NCI-H226 (cell line): Measurements from ENCODE around the gene FAM118A.
"Not testable (repeated sequence)": the region's sequence is repeated elsewhere in the genome, so short reads cannot be mapped to it uniquely, and the experiment has no call there.

Experiments used
- DNase-seq: peaks from one replicate; pipeline ENCODE4 v3.0.0-alpha.2; 2015

FAM118A gene

DNA sequence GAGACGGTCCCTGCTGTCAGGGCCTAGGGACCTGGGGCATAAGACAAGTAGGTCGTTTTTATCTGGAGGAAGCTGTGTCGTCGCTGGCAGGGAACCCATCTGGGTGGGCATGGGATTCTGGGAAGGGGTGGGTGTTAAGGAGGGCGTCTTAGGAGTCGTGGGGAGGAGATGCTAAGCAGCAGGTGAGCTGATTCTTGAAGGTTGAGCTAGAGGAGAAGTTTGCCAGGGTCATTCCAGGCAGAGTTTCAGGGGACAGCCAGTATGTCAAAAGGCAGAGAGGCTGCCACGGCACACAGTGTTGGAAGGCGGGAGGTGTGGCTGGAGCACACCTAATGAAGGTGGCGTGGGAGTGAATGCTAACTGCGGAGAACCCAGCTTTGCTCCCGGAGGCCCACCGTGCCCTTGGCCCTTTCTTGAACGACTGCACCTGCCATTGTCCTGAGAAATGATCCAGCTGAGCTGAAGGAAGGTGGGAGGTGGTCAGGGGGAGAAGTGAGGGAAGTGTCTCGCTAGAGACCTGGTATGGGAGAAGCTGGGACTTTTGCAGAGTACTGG lies 1.3 kb downstream of the FAM118A start:
- DNase-seq = no peak

DNA sequence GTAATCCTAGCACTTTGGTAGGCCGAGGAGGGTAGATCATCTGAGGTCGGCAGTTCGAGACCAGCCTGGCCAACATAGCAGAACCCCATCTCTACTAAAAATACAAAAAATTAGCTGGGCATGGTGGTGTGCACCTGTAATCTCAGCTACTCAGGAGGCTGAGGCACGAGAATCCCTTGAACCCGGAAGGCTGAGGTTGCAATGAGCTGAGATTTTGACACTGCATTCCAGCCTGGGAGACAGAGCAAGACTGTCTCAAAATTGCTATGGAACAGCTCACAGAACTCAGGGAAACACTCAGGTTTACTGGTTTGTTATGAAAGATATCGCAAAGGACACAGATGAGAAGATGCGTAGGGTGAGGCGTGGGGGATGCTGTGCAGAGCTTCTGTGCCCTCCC lies 2.7 kb downstream of the FAM118A start:
- DNase-seq = no peak

DNA sequence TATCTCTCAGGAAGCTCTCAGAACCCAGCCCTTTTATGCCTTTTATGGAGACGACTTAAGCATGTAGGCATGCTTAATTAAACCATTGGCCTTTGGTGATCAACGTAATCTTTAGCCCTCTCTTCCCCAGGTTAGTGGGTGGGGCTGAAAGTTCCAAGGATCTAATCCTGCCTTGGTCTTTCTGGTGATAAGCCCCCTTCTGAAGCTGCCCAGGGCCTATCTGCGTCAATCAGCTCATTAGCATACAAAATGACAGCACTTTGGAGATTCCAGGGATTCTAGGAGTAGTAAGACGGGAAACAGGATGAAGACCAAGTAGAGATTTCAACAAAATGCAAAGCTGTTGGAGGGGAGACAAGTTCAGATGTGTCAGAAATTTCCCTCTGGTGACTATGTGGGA lies 3.1 kb downstream of the FAM118A start:
- DNase-seq = no peak

DNA sequence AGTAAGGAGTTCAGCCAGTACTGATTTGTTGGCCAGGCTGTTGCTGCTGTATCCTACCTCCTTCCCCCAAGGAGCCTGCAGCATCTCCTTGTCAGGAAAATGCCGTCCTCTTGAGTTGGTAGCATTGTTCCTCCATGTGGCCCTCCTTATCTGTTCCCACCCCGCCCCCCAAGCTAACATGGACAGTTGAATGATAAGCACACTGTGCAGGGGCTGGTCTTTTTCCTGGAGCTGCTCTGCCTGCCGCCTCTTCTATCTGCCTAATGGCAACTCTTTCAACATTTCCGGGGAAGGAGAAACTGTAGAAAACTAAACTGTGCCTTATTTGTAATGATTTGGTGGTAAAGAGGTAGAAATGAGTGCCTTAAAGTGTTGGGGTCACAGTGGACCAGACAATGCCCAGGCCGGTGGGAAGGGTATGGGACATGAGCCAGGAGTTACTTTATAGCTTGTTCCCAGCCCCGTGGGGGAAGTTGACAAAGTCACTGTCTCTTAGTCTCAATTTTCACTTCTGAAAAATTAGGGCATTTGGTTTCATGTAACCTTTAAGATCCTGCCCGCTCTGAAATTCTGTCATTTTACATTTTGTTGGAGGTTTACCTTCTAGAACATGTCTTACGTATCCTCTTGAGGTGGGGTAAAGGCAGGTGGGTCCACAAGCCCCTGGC lies 4.5 kb downstream of the FAM118A start:
- no peak for DNase-seq

DNA sequence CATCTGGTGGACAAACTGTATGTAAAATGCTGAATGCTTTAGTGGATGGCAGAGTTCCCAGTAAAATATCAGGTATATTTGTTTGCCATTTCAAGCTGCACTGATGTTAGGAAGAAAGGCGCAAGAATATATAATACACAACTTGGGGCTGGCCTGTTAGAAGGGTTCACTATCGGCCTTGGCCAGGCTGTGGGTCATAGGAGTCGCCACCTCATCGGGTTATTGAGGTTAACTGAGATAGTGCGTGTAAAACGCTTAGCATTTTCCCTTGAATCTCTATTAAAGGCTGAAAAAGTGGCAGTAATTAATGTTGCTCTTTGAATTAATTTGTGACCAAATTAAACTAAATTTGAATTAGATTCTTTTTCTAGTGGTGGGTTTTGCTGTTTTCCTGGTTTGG lies 5.1 kb downstream of the FAM118A start:
- no peak for DNase-seq

DNA sequence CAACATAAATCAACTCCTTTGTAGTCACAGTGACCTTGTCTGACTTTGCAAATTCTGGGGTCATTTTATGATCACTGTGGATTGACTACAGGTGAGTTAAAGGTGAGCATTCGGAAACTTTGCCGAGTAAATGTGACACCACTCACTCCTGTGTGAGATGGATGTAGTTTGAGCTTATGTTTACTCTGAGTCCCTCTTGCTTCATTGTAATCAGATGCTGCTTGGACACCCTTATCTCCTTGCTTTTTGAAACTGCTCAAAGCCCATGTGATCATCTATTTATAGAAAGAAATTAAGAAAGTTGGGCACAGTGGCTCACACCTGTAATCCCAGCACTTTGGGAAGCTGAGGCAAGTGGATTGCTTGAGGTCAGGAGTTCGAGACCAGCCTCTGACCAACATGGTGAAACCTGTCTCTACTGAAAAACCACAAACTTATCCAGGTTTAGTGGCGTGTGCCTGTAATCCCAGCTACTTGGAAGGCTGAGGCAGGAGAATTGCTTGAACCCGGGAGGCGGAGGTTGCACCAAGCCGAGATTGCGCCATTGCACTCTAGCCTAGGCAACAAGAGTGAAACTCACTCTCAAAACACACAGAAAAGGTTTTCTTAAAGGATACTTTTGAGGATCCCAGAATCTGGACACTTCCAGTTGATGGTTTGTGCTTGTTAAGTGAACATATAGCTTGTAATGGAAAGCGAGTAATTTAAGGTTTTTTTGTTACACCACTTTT lies 7.2 kb downstream of the FAM118A start:
- DNase-seq = no peak

DNA sequence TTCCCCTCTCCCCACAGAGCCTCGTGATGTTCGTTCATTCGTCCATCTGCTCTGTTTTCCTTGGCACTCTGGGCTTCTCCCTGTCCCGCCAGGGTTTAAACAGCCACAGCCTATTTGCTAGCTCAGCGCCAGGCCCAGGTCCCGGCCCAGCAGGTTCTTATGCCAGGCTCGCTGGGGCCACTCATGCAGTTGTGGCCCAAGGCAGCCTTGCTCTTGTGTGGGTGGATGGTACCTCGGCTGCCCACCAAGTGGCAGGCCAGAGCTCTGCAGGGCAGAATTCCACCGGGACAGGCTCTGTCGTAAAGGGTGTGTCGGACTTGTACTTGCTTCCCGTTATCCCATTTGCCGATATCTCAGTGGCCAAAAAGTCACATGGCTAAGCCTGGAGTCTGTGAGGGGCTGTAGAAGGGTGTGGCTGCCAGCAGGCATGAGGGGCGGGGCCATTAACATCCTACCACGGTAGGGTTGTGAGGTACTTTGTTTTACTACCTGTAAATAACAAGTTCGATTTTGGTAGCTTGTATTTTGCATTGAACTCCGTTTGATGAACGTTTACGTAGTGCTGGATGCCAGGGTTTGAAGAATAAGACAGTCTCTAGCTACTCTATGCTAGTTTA lies 7.9 kb downstream of the FAM118A start:
- no peak for DNase-seq

DNA sequence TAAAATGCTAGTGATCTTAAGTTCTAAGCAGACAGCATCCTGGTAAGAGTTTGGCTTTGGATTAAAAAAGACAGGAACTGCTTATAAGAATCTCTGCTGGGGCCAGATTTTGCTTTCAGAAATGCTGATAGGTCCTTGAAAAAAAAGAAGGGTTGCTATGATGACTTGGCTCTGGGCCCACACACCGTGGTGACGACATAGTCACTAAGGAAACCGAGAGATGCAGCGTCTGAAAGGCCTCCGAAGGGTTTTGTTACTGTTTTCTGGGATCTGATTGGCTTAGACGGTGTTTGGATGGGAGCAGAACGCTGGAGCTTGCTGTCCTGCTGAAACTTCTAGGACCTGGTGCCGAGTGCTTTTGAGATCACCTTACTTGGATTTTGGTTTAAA lies 8.4 kb downstream of the FAM118A start:
- DNase-seq = no peak

DNA sequence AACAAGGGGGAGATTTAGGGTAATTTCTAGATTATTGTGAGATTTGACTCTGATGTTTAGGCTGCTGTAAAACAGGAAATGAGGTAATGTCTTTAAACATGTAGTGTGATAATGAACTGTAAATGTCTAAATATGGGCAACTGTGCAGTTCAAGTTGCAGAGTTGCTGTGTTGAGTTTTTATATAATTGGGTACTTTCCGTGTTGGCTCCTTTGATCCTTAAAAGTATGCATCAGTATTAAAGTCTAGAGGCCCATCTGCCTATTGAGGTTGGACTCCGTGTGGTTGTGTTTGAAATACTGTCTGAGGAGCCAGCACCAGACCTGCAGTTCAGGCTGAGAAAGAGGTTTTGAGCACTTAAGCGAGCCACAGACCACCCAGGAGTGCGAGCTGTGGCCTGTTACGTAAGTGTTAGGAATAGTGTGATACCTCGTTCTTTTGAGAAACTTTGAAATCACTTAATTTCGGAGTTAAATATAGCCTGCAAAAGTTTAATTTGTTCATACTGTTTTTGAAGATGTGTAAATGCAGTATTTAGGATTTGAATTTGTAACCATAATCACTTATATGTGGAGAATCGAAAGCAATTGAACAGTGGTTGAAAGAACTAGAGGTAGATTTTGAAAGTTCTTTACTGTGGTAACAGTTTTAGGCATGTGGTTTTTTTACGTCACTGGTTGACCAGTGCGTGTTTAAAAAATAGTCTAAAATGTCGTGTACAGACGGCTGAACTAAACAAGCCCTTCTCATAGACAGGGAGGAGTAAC lies 9.0 kb downstream of the FAM118A start:
- no peak for DNase-seq

DNA sequence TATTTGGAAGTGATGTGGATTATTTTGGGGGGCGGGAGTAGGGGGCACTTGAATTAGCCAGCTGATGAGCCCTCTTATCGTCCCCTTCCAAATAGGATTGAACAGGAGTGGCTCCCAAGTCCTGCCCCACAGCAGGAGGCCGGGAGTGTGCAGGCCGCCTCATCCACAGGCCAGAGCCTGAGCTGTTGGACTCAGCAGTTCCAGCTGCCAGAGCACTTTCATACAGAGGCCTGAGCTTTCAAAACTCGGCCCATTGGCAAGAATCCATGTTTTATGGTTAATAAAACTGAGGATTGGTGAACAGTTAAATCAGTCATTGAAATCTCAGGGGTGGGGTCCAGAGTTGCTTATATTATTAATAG lies 9.6 kb downstream of the FAM118A start:
- DNase-seq = no peak

DNA sequence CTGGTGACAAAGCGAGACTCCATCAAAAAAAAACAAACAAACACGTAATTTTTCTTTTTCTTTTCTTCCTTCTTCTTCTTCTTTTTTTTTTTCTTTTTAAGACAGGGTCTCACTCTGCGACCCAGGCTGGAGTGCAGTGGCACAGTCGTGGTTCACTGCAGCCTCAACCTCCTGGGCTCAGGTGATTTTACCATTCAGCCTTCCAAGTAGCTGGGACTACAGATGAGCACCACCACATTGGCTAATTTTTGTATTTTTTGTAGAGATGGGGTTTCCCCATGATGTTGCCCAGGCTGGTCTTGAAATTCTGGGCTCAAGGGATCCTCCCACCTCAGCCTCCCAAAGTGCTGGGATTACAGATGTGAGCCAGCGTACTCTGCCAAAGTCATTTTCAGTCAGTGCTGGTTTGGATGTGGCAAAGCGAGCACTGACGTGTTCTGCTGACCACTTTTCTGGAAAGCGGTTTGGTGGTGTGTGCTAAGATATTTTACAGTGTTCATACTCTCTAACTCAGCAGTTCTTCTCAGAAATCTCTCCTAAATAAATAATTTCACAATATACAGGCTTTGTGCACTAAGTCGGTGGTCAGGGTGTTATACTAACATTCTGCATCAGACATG lies 10.7 kb downstream of the FAM118A start:
- no peak for DNase-seq

DNA sequence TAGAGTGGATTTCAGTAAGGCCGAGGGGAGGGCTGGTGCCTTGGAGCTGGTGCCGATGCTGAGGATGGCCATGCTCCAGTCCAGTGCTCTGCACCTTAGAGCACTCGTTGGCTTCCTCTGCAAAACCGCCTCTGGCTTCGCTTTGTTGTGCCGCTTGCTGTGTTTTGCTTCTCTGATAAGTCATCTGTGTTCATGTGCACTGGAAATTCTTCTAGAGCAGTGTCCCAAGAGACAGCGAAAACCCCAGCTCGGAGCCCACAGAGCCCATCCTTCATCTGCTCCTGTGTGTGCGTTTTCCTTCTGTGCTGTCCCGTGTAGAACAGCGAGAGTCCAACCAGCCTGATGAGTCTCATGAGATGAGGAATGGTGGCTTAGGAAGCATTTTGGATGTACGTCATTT lies 12.1 kb downstream of the FAM118A start:
- no peak for DNase-seq

DNA sequence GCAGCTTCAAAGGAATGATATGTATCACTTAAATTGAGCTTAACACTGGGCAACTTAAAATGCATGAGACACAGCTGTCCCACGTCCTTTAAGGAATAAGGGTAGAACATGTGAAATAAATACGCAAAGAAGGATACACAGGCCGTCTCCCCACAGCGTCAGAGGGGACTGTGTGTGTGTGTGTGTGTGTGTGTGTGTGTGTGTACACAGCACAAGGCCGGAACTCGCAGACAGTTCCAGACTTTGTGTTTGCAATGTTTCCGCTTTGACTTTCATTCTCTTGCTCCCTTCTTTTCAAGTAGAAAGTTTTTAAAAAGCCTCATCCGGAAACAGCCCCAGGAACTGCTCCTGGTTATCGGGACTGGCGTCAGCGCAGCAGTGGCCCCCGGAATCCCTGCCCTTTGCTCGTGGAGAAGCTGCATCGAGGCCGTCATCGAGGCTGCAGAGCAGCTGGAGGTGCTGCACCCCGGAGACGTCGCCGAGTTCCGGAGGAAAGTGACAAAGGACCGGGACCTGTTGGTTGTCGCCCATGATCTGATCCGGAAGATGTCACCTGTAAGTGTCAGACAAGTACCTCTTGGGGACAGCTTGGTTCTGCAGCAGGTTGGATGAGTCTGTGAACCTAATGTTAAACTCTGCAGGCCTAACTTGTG lies 13.3 kb downstream of the FAM118A start:
- DNase-seq = no peak

DNA sequence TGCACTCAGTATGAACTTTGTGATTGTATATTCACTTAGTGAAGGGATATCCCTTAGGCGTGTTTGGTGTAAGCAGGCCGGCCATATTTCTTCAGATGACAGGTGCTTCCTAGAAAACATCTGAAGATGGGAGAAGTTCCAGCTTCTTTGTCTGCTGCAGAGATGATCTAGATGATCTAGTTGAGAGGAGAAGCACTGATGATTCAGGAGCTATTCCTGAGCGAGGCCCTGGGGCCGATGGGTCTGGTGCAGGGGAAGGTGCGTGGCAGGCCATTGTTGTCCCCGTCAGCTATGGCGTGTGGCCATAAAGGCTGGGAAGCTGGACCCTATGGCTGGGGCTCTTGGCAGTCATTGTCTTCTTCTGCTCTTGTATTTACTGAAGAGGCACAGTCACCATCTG lies 14.0 kb downstream of the FAM118A start:
- no peak for DNase-seq

DNA sequence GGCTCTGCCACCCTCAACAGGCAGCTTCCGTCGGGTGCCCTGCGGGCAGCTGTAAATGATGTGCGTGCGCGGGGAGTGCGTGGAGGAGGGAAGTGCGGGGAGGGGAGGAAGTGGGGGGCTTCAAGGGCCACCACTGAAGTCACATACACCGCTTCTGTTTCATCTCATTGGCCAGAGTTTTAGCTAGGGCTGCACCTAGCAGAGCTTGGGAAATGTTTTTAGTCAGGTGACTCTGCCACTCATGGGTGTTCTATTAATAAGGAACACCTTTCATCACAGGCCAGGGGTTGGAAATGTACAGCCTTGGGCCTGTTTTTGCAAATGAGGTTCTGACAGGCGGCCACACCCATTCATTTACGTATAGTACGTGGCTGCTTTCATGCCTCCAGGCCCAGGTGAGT lies 14.6 kb downstream of the FAM118A start:
- no peak for DNase-seq

DNA sequence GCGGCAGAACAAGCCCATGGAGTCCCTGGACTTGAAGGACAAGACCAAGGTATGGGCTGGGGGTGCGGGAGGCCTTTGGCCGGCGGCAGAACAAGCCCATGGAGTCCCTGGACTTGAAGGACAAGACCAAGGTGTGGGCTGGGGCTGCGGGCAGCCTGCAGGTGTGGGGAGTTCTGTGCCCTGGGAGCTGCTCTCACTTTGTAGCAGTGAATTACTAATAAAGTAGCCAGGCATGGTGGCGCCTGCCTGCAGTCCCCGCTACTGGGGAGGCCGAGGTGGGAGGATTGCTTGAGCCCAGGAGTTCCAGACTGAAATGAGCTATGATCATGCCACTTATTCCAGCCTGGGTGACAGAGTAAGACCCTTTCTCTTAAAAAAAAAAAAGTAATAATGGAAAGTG lies 18.5 kb downstream of the FAM118A start:
- DNase-seq = not testable (repeated sequence)

DNA sequence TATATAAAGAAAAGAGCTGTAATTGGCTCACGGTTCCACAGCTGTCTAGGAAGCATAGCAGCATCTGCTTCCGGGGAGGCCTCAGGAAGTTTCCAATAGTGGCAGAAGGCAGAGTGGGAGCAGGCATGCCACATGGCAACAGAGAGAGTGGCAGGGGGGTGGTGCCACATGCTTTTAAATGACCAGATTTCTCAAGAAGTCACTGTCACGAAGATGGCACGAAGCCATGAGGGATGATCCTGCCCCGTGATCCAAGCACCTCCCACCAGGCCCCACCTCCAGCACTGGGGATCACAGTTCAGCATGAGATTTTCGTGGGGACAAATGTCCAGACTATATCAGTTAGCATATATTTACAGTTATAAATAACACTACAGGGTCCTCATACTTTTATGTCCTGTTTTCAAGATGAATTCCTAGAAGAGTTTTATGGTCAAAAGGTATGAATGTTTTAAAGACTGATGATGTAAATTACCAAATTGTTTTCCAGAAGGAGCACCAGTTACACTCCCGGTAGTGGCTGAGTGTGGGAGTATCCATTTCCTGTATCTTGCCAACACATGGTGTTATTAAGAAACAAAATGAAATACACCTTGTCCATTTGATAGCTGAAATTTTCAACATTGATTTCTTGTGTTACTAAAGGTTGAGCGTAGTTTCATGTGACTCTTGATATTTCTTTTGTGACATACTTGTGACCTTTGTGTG lies 19.2 kb downstream of the FAM118A start:
- no peak for DNase-seq

DNA sequence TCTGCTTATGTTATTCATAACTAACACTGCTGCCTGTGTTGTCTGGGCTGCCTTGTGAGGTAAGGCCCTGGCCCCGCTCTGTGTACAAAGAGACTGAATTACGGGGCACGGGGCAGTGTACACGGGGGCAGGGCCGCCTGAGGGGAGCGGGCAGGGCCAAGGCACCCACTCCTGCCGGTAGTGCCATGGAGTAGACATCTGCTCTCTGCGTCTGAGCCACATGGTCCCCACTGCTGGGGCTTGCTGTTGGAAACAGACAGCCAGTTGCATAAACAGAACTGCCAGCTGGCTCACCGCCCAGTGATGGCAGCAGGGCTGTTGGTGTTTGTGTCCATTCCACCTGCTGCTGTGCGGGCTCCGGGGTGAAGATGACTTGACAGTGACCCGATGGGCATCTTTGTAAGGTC lies 19.8 kb downstream of the FAM118A start:
- DNase-seq = no peak

DNA sequence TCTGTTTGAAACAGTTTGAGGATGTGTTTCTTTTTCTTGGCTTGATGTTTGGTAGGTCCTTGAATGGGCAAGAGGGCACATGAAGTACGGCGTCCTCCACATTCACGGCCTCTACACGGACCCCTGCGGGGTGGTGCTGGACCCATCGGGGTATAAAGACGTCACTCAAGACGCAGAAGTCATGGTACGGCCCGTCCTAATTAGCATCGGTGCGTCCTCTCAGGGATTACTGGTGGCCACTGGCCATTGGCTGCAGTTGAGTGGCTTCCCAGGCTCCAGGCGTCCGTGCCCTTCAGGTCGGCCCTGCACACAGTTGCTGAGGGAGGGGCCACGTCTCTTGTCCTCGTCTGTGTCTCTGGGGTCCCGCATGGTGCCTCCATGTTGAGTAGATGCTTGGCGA lies 20.8 kb downstream of the FAM118A start:
- DNase-seq = no peak

DNA sequence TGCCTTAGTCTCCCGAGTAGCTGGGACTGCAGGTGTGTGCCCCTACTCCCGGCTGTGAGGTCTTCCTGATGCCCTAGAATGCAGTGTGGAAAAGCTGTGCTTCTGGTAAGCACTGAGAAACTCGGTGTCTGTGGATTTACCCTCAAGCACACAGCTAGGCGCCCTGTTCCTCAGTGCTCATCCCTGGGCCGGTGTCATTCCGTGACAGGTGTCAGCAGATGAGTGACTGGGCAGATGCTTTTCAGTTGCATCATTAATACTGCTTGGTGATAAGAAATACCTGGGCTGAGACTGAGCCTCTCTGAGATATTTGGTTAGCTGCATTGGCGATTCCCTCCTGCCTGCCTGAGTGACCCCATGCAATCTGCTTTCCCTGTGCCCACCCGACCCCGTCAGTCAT lies 21.8 kb downstream of the FAM118A start:
- no peak for DNase-seq

DNA sequence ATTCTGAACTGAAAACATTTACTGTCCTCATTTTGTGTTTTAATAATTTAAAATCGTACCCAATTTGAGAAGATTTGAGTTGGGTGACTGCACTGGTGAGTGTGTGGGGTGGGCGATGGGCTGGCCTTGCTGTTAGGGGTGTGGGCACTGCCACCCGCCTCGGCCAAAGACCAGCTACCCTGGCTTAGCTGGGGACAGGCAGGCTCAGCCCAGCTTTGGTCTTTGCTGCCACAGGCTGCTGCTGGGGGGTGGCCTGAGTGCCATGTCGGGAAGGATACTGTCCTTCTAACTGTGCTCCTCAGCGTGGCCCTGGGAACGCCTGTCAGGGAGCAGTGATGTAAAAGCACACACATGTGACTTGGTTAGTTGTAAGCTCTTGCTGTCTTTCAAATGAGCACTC lies 22.3 kb downstream of the FAM118A start:
- DNase-seq = no peak

DNA sequence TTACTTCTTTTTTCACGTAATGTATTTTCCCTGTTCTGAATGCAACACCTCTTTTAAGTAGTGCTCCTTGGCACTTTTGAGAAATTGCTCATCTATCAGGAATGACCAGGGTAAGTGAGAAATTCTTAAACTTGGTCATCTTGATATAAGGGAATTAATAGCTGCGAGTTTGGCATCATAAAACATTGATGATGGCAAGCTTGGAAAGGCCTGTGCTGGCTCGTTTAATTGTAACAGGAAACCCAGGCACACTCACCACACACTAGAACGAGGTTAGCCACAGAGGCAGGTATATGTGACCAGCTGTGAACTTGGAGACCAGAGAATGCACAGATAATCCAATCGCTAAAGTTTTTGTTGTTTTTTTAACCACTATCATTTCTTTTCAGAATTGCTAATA lies 24.3 kb downstream of the FAM118A start:
- no peak for DNase-seq
